ENCODE results near the gene NAPEPLD. TPM values are rescaled to one million over a fixed set of nuclear protein-coding genes. Genes with fewer than 3 reads are reported as not detected.

Gene NAPEPLD
- total and polyA plus RNA-seq, 2 of the 8 experiments (the other 6 are each of a cell fraction or from before 2014, with no cell fraction given), result 4.2 to 9.9 TPM

DNA sequence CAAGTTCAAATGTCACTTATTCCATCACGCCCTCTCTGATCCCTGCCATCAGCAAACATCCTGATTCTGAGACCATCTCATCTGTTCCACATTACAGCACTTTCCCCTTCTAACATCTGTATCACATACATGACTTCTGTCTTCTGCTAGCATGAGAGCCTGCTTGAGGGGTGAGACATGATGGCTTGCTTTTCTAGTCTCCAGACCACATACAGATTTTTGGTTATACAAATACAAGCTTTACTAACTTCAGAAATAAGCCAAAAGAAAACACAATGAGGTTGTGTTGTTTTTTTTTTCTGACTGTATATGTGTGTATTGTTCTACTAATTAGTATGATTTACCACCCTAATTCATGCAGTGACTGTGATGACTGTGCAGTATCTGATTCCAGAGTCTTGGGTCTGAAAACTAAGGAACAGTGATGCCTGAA is 34.3 kb downstream of the NAPEPLD start (continued):
- TF ChIP-seq SP4 (IDR thresholded peaks at IDR 0.05; ENCODE audit: low read length) (no peak), EGR1 (IDR thresholded peaks at IDR 0.05; ENCODE audit: borderline replicate concordance, low read depth, low read length) (no peak), SAP30 (IDR thresholded peaks at IDR 0.05; ENCODE audit: insufficient read depth, insufficient replicate concordance, low read length) (no peak), RBBP5 (IDR thresholded peaks at IDR 0.05; ENCODE audit: borderline replicate concordance, low read depth, low read length) (no peak), NANOG (IDR thresholded peaks at IDR 0.05; ENCODE audit: insufficient read depth, low read depth, low read length, poor library complexity, severe bottlenecking) (no peak), SP2 (IDR thresholded peaks at IDR 0.05; ENCODE audit: low read length) (no peak), SUZ12 (IDR thresholded peaks at IDR 0.05; ENCODE audit: low read length) (no peak)

Data from H1 (cell line).